Thoracic aorta (tissue), 2 donors: ENCODE measurements around the gene PGAP3. TPM values are rescaled to one million over a fixed set of nuclear protein-coding genes. Genes with fewer than 3 reads are reported as not detected.

Experiments
- ATAC-seq: fragments of 150-250 bp; one replicate; pipeline ENCODE4 v1.8.0; 2017; ENCODE audit warnings: low read depth; ENCODE audit not compliant: insufficient number of reproducible peaks, low FRiP score
- DNase-seq: peaks from one replicate; pipeline ENCODE4 v3.0.0-alpha.2; 2020; ENCODE audit warnings: low spot score
- H3K27ac ChIP-seq, 2 donors: fragments of 200-600 bp; sonication (generic); 1 replicate in 1 of 2; 2 replicates in 1 of 2; pipeline ENCODE4 v1.5.1; 2016; ENCODE audit warnings: mild to moderate bottlenecking in 2 of 2, moderate library complexity in 2 of 2
- H3K27me3 ChIP-seq: fragments of 200-600 bp; sonication (generic); replicated peaks from 2 replicates; pipeline ENCODE4 v1.6.0; 2016; ENCODE audit warnings: mild to moderate bottlenecking; ENCODE audit not compliant: insufficient read depth
- H3K36me3 ChIP-seq: fragments of 200-600 bp; sonication (generic); one replicate; pipeline ENCODE4 v1.5.1; 2016
- H3K4me1 ChIP-seq, 2 donors: fragments of 200-600 bp; sonication (generic); 1 replicate in 1 of 2; 2 replicates in 1 of 2; pipeline versions ENCODE4 v1.5.1 to v1.6.0; 2016; ENCODE audit warnings: low read depth in 2 of 2, mild to moderate bottlenecking in 1 of 2; ENCODE audit not compliant: control insufficient read depth in 1 of 2
- H3K4me3 ChIP-seq: fragments of 200-600 bp; sonication (generic); 2 replicates; pipeline ENCODE4 v1.5.1; 2016; ENCODE audit warnings: mild to moderate bottlenecking
- H3K9me3 ChIP-seq: fragments of 200-600 bp; sonication (generic); 2 replicates; pipeline ENCODE4 v1.5.1; 2016
- CTCF ChIP-seq: fragments of 200-600 bp; sonication (generic); IDR thresholded peaks from one replicate; pipeline ENCODE4 v1.5.1; 2019; ENCODE audit warnings: antibody characterized with exemption
- total RNA-seq, 2 donors: library from RNA; depleted of rRNA; stranded (reverse); fragments of >200 nt; gene quantifications; one replicate each; pipeline versions ENCODE4 v1.1.0 to v1.2.3, GENCODE V29; 2016

Gene PGAP3
- total RNA-seq, 2 donors from 2014 or later, result 19.9 to 27.2 TPM

DNA sequence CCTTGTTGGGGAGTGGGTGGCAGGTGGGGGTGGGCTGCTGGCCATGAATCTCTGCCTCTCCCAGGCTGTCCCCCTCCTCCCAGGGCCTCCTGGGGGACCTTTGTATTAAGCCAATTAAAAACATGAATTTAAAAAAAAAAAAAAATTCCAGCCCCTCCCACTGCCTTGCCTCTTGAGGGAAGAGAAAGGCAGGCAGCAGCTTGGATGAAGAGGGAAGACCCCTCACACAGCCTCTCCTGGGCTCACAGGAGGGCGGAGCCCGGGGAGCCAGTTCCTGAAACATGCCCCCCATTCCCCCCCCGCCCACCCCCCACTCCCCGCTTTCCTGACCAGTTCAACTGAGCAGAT lies 24.5 kb downstream of the PGAP3 start:
- H3K36me3 ChIP-seq, result peaks cover 21% of the 10 kb centered on the region
- H3K4me1 ChIP-seq, result peaks cover 22 to 60% of the 10 kb centered on the region in 2 donors
- H3K4me3 ChIP-seq, result no peak overlapping the region
- ATAC-seq (no peak), DNase-seq (no peak)
- H3K27ac ChIP-seq, result peak overlapping the region; percentile 43 to 59
- no peak for TF ChIP-seq CTCF
- H3K9me3 ChIP-seq, result no peaks in the 10 kb centered on the region
- no peaks in the 10 kb centered on the region for H3K27me3 ChIP-seq

DNA sequence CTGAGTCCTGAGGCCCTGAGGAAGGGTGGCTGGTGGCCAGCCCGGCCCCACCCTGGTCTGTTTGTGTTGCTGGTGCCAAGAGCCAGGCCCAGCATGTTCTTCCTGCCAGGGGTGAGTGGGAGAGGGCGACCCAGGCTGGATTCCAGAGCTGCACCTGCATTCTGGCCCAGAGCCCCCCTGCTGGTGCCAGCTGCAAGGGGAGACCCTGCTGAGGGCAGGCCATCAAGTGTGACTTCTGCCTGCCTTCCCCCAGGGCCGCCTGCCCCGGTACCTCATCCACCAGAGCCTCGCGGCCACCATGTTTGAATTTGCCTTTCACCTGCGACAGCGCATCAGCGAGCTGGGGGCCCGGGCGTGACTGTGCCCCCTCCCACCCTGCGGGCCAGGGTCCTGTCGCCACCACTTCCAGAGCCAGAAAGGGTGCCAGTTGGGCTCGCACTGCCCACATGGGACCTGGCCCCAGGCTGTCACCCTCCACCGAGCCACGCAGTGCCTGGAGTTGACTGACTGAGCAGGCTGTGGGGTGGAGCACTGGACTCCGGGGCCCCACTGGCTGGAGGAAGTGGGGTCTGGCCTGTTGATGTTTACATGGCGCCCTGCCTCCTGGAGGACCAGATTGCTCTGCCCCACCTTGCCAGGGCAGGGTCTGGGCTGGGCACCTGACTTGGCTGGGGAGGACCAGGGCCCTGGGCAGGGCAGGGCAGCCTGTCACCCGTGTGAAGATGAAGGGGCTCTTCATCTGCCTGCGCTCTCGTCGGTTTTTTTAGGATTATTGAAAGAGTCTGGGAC lies 25.1 kb downstream of the PGAP3 start:
- Histone ChIP-seq H3K27ac (peak overlapping the region; percentile 30 to 43), H3K4me1 (peaks cover 16 to 54% of the 10 kb centered on the region in 2 donors)
- ATAC-seq, result no peak

GRCh38 chr17:39661744-39662541 lies 25.9 kb downstream of the PGAP3 start:
- TF ChIP-seq CTCF, result no peak

More for the DNA sequence above, 25.1 kb downstream of the PGAP3 start:
- no peak for TF ChIP-seq CTCF
- Histone ChIP-seq H3K36me3 (peaks cover 22% of the 10 kb centered on the region), H3K9me3 (no peaks in the 10 kb centered on the region), H3K27me3 (no peaks in the 10 kb centered on the region), H3K4me3 (no peak overlapping the region)
- no peak for DNase-seq

GRCh38 chr17:39660397-39661385 lies 27.2 kb downstream of the PGAP3 start:
- H3K4me1 ChIP-seq, result peaks cover 5 to 34% of the 10 kb centered on the region in 2 donors
- H3K9me3 ChIP-seq, result no peaks in the 10 kb centered on the region
- H3K4me3 ChIP-seq, result no peak overlapping the region
- TF ChIP-seq CTCF, result no peak
- no peak for DNase-seq
- H3K27me3 ChIP-seq, result no peaks in the 10 kb centered on the region
- no peak overlapping the region for H3K27ac ChIP-seq
- peaks cover 22% of the 10 kb centered on the region for H3K36me3 ChIP-seq
- ATAC-seq, result no peak

More at GRCh38 chr17:39661744-39662541, 25.9 kb downstream of the PGAP3 start:
- no peaks in the 10 kb centered on the region for H3K27me3 ChIP-seq
- no peak overlapping the region for H3K27ac ChIP-seq
- DNase-seq, result no peak
- no peaks in the 10 kb centered on the region for H3K9me3 ChIP-seq
- ATAC-seq, result no peak
- H3K4me1 ChIP-seq, result peaks cover 8 to 46% of the 10 kb centered on the region in 2 donors
- peaks cover 22% of the 10 kb centered on the region for H3K36me3 ChIP-seq
- H3K4me3 ChIP-seq, result no peak overlapping the region
